ENCODE data around the gene GDPD5.

GDPD5 gene

DNA sequence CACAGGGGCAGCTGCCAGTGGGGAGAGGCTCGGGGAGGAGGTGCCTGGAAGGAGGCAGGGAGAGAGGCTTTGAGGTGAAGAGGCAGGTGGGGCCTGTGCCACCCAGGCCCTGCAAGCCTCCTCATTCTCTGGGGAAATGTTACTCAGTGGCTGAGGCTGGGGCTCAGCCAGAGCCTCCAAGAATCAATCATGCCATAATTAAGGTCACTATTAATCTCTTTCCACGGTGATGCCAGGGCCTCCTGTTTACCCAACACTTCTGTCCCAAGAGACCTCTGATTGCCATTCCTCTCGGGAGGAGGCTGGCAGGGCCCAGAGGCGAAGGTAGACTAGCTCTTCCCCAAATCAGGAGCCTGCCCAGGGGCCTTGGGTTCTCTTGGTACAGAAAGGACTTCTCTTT, 38.4 kb downstream of the GDPD5 start:
- no peak for DNase-seq

DNA sequence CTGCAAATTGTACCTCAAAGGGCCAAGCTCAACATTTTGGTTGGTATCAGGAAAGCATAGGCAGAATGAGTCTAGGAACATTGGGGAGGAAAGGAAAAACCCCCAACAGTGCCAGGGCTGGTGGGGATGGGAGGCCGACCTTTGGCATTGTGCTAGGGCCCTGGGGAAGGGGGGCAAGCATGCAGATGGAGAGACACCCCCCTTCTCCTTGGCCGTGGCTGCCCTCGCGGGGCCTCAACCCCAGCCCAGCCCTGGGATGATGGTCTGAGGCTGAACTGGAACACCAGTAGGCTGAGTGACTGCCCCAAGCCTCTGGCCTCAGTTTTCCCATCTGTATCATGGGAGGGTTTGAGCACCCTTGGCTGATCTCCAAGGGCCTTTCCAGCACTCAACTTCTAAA, 40.0 kb downstream of the GDPD5 start:
- no peak for DNase-seq

DNA sequence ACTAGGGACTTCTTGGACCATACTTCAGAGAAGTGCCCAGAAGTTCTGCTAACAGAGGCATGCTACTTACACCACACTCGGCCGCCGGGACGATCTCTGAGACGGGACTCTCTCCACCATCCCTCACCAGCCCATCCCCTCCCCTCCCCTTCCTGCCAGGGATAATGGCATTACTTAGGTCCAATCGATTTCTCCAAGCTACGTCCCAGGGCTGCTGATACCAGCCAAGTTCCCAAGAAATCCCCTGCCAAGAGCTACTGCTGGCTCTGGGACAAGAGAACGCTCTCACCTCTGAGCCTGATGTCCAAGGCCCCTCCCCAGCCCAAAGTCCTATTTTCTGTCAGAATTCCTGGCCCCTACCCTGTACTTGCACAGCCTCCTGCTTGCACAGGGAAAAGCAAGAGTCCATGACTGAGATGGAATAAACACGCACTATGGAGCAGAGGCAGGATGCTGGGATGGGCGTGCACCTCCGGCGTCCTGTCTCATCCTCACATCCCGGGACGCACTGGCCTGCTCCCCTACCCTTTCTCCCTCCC, 42.7 kb downstream of the GDPD5 start:
- no peak for DNase-seq

DNA sequence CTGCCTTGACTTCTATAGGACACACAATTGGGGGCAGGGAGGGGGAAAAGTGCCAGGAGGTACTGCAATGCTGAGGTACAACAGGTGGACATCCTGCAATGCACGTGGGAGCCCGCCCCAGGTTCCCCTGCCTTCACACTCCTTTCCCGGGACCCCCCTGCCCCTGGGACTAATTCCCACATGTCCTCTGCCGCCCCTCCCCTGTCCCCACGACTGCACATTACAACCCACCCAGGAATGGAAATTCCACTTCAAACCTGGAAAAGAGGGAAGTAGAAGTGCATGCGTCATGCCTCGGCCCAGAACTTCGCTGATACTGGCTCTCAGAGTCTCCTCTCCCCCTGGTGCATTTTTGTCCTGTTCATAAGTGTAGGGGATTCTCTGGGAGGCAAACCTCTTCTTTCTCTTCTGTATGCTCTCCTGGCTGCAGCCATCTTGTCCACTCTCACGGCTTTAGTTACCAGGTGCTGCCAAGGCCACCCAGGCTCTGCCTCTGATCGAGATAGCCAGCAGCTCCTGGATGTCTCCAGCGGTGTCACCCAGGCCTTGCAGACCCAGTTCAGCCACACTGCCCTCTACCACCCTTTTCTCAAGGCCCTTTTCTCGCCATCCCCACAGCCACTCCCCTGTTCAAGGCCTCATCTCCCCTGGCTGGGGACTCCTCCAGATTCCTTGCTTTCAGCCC, 43.7 kb downstream of the GDPD5 start:
- DNase-seq: no peak

DNA sequence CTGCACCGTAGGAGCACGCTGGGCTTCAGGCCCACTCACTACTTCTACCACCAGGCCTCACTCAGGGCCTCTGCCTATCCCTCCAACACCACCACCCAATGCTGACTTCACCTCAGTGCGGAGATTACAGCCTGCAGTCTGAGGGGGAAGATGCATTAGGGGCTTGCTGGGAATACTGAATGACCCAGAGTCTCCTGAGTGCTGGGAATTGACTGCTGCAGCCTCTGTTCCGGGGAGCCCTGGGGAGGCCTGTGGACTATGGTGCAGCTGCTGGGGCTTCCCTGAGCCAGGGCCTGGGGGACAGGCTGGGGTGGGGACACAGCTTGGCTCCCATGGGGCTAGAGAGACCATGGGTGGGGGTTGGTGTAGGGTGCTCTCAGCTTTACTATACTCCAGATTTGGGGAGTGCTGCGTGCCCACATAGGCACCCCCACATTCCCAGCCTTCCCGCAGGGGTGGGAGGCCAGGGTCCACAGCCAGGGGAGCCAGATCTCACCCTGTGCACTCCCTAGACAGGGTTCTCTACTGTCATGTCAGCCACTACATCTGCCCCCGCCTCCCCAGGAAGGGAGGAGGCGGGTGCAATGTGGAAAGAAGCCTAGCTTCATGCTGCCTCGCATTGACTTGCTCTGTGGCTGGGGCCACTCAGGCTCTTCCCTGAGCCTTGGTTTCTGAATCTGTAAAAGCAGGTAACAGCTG, 44.4 kb downstream of the GDPD5 start:
- DNase-seq: no peak

DNA sequence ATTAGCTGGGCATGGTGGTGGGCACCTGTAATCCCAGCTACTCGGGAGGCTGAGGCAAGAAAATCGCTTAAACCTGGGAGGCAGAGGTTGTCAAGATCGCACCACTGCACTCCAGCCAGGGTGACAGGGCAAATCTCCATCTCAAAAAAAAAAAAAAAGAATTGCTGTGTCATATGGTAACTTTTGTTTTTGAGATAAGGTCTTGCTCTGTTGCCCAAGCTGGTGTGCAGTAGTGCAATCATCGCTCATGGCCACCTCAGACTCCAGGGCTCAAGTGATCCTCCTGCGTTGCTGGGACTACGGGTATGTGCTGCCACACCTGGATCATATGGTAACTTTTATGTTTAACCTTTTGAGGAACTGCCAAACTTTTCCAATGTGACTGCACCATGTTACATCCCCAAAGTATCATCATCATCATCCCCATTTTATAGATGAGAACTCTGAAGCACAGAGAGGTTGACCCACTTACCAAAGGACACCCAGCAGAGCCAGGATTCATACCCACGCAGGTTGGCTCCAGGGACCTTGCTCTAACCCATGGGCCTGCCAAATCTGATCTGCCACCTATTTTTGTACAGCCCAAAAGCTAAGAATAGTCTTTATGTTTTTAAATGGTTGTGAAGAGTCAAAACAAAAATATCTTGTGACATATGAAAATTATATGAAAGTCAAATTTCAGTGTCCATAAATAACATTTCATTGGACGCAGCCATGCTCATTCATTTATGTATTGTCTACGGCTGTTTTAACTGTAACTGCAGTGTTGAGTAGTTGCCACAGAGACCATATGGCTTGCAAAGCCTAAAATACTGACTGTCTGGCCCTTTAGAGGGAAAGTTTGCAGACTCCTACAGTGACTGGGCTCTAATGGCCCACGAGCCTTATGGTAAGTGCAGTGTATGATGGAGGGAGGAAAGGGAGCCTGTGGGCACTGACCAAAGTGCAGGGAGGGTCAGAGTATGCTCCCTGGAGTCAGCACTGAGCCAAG, 45.3 kb downstream of the GDPD5 start:
- DNase-seq: no peak

DNA sequence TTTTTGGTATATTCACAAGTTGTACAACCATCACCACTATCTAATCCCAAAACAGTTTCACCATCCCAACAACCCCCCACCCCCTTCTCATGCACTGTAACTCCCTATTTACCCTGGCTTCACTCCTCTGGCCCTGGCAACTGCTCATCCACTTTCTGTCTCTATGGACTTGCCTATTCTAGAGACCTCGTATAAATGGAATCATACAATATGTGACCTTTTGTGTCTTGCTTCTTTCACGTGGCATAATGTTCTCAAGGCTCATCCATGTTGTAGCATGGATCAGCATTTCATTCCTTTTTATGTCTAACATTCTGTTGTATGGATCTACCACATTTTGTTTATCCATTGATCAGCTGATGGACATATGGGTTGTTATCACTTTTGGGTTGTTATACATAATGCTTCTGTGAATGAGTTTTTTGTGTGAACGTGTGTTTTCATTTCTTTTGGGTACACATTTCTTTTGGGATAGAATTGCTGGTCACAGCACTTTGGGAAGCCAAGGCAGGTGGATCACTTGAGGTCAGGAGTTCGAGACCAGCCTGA, 46.1 kb downstream of the GDPD5 start:
- DNase-seq: no peak

DNA sequence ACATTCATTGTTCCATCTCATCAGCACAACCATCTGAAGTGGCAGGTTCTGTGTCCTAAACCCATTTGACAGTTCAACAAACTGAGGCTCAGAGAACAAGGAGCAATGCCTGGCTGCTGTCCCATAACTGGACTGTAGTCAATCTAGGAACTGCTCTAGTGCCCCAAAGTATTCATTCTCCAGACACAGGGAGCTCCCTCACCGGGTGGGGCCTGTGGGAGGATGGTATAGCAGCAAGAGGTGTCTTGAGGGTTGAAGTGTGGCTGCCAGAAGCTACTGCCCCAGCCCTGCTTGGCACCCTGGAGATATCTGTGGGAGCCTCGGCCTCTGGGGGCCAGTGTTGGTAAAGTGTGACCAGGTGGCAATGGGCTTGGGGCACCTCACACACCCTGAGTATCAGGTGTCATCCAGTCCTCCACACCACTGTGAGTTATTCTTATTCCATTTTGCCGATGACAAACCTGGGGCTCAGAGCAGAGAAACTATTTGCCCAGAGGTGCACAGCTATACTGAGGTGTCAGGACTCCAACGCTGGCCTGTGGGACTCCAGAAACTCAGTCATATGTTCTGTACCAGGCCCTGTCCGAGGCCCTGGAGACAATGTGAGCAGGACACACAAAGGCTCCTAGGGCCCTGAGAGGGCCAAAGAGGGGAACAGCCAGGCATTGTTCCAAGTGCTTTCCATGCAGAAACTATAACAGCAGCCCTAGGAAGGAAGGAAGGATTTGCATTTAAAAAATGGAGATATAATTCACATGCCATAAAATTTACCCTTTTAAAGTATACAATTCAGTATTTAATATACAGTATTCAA, 46.8 kb downstream of the GDPD5 start:
- no peak for DNase-seq

DNA sequence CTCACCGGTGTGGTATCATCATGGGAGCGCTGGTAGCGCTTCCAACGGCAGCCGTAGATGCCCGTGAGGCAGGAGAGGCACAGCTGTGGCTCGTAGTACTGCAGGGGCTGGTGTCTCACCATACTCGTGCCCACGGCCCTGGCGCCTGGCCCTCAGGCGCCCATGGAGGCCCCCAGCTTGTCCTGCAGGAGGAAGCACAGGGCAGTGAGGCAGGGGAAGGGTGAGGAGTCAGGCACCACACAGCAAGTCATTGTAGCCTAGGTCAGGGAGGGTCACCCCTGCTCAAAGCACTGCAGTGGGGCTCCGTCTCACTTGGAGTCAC, 48.2 kb downstream of the GDPD5 start:
- DNase-seq: no peak

DNA sequence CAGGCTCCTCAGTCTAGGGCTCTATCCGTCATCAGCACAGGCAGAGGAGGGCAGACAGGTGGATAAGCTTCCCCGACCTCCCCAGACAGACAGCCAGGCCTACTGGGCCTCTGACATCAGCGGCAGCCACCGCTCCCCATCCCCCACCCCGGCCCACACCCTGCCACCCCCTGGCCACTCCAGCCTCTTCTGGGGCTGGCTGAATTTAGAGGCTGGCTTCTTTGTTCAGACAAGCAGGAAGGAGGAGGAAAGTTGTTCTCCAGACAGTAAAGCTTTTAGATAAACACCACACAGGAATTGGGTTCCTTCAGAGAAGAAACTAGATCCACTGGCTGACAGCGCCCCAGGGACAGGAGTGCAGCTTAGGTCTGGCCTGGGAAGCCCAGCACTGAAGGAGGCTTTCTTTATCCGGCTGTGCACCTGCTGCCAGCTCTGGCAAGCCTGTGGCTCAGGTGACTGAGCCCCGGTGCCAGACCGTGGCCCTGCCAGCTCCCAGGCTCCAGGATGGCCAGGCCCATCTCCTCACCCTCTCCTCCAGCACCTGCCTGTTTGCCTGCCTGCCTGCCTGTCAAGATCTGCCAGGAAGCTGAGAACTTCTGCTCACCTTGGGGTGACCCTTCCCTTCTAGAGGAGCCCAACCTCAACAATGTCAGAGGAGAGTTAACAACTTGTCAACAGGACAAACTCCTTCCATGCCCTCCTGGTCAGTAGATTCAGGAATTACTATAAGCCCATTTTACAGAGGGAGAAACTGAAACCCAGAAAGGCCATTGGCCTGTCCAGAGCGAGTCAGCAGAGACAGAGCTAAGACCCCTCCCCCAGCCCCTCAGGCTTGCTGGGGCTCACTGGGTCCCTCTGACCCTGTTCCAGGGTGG, 48.8 kb downstream of the GDPD5 start:
- DNase-seq: no peak

DNA sequence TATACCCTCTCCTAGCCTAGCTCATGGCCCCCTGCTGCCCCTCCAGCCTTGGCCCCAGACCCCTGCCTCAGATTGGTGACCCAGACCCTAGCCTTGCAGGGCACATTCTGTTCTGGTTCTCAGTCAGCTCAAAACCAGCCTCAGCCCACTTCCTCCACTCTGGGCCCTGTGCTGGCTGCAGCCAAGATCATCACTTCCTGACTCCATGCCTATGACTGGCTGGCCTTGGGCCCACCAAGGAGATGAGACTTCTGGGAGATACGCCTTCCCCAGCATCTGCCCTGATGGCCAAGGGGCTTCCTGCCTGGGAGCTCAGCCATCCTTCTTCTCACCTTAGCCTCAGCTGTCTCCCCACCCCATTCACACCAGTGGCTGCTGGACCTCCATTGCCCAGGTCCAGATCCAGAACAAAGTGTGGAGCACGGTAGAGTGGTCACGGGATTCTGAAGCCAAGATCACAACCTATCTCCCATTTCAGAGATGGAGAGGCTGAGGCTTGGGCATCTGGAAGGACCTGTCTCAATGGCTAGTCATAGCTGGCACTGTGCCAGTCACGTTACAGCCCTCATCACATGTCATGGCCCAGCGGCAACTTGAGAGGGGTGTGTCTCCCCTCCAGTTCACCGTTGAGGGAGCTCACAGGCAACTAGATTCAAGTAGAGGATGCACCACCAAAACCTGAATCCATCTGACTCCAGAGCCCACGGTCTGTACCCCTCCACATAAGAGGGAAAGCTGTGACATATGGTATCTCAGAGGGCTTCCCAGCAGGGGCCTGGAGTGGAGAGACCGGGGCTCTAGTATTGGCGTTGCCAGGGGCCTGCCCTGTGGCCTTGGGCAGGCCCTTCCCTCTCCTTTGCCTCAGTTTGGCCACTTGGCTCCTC, 49.7 kb downstream of the GDPD5 start:
- DNase-seq: peak; percentile 38

DNA sequence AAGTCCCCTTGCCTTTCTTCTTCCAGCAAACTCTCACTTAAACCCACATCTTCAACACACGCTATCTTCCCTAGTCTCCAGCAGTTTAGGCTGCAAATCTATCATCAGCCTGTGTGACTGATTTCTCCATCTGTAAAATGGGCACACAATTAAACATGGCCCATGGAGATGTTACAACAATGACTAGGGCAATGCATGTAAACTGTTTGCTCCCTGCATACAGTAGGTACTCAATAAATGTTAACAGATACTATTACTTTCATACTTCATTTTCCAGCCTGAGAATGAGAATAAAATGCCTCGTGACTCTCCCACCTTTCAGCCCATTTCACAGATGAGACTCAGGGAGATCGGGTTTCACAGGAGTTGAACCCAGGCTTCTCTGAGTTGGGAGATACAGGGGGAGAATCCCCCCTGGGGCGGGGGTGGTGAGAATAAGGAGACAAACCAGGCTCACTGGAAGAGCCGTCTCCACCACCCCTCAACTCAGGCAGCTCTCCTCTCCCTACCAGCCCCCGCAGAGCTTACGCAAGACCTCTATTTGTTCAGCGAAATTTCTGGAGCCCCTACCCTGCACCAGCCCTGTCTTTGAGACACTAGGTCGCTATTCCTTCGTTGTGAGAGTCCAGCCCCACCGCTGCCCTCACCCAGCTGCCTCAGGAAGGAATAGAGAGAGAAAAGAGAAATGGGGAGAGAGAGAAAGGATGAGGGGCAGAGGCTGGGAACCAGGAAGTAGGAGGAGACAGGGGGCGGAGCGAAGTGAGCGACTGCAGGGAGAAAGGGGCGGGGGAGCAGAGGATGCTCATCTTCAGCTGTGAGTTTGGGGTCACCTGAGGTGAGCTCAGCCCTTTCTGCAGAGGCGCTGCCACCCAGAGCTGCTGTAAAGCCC, 50.6 kb downstream of the GDPD5 start:
- peak; percentile 83 for DNase-seq

DNA sequence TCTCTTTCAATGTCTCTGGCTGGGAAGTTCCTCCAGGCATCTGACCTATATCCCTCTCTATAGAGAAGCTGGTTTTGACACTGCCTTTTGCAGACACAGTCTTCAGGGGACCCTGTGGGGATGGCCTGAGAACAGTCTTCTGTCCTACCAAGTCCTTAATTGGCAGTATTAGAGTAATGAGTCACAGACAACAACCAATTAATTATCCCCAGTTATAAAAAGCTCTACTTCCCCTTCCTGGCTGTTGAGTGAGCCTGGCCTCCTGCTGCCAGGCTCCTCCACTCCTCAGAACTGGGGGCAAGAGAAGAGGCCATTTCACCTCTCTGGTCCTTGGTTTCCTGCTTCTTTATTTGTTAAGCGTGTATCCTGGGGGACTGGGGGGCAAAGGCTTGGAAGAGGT, 51.5 kb downstream of the GDPD5 start:
- DNase-seq: no peak

DNA sequence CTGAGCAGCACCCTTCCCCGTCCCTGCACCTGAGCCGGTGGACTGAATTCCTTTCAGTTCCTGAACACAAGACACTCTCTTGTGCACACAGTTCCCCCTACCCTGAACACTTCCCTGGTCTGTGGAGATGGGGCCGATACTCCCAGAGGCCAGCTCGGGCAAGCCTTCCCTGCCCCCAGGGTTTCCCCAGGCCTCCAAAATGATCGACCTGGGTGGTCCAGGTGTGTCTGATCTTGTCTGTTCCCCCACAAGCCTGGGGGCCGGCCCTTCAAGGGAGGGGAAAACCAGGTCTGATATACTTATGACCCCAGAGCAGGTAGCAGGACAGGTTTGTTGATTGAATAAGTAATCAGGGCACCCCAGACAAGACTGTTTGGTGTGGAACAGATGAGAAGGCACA, 52.1 kb downstream of the GDPD5 start:
- no peak for DNase-seq

DNA sequence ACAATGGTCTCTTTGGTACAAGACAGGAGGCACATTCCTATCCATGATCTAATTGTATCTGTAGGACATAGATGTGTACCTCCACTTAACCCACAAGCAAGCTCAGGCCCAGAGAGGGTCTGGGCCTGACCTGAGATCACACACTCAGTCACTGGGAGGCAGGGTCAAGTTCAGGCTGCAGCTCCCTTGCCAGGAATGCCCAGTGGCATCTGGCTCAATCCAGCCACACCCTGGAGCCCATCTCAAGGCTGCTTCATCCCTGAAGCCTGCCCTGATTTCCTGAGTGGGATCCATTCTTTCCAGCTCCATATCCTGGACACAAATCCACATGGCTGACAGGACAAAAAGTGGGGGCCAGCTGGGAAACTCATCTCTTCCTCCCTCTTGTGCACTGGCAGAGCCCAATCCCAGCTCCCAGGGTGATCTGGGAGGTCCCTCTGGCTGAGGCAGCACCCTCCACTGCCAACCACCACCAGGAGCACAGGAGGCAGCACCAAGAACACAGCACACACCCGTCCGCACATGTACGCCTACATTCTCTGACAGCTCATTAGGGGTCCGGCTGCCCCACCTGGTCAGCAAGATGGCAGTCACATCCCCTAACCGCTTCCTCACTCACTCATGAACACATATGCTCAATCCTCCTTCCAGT, 53.5 kb downstream of the GDPD5 start:
- no peak for DNase-seq

DNA sequence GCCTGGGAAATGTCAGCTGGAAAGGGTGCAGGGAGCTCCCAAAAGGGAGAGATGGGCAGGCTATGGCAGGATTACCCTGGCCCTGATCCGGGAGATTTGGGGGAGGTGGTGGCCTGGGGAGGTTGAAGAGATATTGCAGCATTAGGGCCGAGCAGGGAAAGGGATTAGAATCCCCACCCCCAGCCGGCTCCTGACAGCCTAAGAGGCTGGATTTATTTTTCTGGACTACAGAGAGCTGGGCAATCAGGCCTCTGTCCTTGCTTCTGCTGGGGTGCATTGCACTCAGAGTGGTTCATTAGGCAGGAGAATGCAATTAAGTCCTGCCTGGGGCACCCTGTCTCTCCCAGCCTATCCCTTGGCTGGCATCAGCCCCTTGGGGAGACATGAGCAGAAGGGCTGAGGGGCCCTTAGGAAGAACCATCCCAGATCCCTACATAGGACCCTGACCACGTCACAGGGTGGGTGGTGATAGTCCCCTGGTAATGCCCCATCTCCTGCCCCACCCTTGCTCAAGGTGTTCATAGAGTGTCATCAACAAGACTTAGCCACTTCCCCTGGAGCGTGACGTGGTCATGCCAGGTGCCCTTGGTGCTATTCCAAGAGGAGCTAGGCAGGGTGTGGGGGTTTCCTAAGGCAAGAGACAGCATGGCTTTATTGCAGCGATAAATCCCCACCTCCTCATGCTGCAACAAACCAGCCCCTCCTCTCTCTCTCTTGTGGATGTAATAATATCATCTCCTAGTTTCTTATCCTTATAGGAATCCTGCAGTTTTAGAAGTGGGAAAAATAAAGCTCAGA, 54.4 kb downstream of the GDPD5 start:
- DNase-seq: no peak

DNA sequence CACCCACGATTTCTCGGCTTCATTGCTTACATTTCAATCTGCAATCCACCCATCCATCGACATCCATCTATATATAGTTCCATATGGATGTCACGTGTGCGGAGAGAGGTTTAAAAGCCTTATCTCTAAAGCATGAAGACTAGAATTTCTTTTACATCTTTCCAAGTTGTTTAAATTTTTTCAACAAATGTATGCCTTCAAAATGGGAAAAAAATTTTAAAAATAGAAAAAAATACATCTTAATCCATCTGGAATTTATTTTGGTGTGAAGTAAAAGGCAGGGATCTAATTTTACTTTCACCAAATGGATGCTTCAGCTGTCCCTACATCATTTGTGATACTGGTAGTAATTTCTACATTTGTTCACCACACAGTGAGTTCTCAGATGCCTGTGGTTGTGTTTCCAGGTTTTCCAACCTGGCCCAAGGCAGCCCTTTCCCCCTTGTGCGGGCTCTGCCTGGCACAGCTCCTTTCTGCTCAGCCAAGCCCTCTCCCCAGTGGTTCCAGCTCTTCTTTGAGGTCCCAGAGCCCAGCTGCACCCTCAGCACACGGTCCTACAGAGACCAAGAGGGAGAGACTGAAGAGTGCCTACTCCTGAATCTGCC, 55.2 kb downstream of the GDPD5 start:
- no peak for DNase-seq

Data from CD4-positive, alpha-beta T cell treated with Interleukin-17A for 4 hours (primary cell).